Measurements from ENCODE around the gene PRAMEF13.
"Not testable (repeated sequence)": the region's sequence is repeated elsewhere in the genome, so short reads cannot be mapped to it uniquely, and the experiment has no call there.

The PRAMEF13 gene, protein sequence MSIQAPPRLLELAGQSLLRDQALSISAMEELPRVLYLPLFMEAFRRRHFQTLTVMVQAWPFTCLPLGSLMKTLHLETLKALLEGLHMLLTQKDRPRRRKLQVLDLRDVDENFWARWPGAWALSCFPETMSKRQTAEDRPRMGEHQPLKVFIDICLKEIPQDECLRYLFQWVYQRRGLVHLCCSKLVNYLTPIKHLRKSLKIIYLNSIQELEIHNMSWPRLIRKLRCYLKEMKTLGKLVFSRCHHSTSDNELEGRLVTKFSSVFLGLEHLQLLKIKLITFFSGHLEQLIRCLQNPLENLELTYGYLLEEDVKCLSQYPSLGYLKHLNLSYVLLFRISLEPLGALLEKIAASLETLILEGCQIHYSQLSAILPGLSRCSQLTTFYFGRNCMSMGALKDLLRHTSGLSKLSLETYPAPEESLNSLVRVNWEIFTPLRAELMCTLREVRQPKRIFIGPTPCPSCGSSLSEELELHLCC

DNA sequence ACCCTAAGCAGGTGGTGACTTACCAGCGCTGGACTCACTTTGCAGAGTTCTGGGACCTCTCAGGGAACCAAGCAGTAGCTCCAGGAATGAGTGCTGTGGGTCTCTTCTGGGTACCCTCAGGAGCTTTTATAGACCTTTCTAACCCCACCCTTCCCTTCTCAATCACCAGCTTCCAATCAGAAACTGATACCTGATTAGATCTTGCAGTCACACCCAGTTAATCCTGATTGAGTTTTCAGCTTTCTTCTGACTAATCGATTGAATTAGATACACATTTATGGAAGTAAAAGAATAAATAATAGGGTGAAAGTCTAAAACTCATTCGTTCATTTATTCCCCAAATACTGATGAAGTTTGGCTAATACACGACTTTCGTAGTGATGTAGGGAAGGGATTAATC is at the start of gene PRAMEF13:
Gene PRAMEF13 (minus strand): TSS at position 101 of the 400 bp plus-strand sequence. CDS start 1,820 bp downstream, outside the sequence.
- DNase-seq = not testable (repeated sequence)

DNA sequence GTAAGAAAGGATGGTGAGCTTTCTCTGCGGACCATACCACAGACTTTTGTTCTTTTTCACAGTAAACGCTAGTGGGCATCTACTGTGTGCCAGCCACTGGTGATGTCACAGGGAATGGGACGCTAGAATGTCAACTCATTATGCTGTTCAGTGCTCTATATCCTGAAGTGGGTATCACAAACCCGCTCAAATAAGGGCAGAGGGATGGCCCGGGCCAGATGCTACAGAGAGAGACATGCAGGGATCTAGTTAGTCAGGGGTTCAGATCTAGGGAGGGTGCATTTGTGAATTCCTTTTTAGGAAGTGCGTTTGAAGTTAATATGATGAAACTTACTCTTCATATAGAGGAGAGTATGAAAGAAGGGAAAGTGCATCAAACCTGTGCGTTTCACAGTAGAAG is 45.9 kb upstream of the PRAMEF13 start:
- DNase-seq = not testable (repeated sequence)

DNA sequence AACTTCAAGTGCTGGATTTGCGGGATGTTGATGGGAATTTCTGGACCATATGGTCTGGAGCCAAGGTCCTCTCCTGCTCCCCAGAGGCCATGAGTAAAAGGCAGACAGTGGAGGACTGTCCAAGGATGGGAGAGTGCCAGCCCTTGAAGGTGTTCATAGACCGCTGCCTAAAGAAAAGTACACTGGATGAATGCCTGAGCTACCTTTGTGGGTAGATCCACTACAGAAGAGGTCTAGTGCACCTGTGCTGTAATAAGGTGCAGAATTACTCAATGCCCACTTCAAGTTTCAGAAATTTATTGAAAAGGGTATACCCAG is 45.3 kb upstream of the PRAMEF13 start:
- DNase-seq = not testable (repeated sequence)

DNA sequence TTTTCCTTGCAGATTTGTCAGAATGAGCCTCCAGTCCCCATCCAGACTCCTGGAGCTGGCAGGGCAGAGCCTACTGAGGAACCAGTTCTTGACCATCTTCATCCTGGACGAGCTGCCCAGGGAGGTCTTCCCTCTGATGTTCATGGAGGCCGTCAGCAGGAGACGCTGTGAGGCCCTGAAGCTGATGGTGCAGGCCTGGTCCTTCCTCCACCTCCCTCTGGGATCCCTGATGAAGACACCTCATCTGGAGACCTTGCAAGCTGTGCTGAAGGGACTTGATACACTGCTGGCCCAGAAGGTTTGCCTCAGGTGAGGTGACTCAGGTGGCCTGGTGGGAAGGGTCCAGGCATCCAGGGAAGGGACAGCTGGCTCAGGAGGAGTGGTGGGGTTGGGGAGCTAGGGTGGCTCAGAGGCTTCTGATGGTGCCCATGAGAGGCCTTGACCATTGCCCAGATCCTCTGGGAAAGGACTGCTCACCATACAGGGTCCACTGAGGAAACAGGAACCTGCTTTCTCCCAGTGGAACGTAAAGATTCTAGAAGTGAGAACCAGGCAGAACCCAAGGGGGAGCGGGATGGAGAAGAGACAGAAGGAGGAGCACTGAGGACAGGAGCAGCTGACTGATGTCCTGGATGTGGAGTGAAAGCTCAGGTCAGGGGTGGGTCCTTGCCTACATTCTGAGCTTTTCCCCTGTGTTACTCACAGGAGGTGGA is 44.8 kb upstream of the PRAMEF13 start:
- DNase-seq = not testable (repeated sequence)

DNA sequence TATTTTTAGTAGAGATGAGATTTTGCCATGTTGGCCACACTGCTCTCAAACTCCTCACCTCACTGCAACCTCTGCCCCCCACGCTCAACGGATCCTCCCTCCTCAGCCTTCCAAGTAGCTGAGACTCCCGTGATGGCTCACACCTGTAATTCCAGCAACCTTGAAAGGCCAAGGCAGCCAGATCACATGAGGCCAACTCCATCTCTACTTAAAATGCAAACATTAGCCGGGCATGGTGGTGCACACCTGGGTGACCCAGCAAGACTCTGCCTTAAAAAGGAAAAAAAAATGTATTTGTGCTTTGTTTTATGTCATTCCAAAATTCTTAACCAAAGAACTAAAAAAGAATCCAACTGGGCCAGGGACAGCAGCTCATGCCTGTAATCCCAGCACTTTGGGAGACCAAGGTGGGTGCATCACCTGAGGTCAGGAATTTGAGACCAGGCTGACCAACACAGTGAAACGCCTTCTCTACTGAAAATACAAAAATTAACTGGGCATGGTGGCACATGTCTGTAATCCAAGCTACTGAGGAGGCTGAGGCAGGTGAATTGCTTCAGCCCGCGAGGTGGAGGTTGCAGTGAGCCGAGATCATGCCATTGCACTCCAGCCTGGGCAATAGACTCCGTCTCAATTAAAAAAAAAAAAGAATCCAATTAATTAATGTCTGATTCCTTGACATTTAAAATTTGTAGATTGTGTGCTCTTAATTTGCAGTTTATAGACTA is 42.5 kb upstream of the PRAMEF13 start:
- not testable (repeated sequence) for DNase-seq

DNA sequence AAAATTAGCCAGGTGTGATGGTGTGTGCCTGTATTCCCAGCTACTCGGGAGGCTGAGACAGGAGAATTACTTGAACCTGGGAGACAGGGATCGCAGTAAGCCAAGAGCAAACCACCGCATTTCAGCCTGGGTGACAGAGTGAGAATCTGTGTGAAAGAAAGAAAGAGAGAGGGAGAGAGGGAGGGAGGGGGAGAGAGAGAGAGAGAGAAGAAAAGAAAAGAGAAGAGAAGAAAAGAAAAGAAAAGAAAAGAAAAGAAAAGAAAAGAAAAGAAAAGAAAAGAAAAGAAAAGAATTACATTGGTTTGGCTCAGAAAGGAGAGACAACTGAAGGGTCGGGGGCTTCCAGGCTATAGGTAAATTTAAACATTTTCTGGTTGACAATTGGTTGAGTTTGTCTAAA is 38.4 kb upstream of the PRAMEF13 start:
- DNase-seq = not testable (repeated sequence)

DNA sequence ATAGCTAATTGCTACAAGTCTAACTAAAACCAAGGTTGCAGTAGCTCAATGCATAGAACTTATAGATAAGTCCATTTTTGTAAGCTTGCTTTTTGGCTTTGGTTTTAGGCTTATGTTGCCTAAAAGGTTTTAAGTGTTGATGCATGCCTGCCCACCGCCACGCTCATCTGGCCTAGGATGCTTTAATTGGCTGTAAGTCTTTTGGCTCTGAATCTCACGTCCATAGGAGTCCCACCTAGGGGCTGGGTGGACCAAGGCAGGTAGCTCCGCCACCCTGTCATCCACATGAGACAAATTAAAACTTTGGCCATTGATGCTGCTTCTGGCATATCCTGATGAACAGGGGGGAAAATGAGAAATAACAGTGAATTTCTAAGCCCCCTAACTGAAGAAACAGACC is 36.4 kb upstream of the PRAMEF13 start:
- DNase-seq = not testable (repeated sequence)

DNA sequence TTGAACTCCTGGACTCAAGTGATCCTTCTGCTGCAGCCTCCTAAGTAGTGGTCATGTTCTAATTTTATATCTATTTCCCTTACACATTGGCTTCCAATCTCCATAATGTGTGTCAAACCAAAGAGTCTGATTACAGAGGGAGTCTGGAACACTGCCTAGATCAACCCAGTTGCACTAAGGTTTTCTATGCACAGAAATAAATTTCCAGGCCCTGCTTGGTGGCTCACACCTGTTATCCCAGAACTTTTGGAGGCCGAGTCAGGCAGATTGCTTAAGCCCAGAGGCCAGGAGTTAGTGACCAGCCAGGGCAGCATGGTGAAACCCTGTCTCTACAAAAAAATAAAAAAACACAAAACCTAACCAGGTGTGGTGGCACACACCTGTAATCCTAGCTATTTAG is 32.8 kb upstream of the PRAMEF13 start:
- not testable (repeated sequence) for DNase-seq

DNA sequence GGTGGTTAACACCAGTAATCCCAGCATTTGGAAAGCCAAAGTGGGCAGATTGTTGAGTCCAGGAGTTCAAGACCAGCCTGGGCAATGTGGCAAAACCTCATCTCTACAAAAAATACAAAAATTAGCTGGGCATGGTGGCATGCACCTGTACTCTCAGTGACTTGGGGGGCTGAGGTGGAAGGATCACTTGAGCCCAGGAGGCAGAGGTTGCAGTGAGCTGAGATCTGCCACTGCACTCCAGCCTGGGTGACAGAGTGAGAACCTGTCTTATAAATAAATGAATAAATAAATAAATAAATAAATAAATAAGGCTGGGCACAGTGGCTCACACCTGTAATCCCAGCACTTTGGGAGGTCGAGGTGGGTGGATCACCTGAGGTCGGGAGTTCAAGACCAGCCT is 30.8 kb upstream of the PRAMEF13 start:
- DNase-seq = not testable (repeated sequence)

DNA sequence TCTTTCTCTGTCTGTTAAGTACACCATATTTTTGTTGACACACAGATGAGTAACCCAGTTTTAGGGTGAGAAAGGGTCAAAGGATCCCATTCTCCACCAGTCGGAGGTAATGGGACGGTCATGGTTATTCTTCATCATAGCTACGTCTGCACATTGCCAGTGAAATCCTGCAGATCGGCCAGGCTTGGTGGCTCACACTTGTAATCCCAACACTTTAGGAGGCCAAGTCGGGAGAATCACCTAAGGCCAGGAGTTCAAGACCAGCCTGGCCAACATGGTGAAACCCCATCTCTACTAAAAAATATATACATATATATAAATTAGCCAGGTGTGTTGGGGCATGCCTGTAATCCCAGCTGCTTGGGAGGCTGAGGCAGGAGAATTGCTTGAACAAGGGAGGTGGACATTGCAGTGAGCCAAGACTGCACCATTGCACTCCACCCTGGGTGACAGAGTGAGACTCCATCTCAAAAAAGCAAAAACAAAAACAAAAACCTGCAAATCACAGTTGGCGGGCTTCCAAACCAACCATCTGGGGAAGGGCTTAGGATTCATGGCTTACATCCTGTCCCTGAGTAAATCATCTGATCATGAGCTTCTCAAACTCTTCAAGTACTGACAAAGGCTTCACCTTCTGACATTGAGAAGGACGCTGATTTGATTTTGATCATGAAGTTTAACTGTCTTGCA is 30.0 kb upstream of the PRAMEF13 start:
- peak; percentile 18 for DNase-seq

DNA sequence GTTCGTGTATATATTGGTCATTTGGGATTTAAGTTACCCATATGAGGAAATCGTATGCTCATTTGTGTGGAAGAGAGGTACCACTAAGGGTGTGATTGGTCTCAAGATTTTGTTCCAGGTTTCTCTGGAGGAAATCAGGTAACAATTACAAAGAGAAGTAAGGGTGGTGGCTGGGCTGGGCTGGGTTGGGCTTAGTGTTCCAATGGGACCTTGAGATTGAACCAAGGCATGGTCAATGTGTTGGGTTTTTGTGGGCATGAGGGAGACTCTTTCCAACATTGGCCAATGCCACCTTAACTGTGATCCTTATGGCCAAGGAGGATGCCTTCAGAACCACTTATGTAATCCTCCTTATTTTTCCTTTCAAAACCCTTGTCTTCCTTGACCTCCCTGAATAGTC is 29.4 kb upstream of the PRAMEF13 start:
- not testable (repeated sequence) for DNase-seq

DNA sequence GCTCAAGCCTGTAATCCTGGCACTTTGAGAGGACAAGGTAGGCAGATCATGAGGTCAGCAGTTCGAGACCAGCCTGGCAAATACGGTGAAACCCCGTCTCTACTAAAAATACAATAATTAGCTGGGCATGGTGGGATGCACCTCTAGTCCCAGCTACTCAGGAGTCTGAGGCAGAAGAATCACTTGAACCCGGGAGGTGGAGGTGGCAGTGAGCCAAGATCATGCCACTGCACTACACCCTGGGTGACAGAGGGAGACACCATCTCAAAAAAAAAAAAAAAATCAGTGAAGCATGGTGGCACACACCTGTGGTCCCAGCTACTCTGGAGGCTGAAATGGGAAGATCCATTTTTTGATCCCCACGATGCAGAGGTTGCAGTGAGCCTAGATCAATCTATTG is 28.9 kb upstream of the PRAMEF13 start:
- DNase-seq = not testable (repeated sequence)

DNA sequence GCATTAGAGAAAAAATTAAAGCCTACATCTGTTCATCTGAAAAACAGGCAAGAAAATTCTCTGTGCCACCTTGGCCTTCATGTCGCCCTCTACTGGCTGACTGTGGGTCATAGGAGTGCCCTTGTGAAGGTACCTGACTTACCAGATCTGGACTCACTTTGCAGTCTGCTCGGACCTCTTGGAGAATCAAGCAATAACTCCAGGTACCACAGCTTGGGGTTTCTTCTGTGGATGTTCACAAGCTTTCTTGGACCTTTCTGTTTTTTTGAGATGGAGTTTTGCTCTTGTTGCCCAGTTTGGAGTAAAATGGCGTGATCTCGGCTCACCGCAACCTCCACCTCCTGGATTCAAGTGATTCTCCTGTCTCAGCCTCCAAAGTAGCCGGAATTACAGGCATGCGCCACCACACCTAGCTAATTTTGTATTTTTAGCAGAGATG is 27.2 kb upstream of the PRAMEF13 start:
- no peak for DNase-seq

DNA sequence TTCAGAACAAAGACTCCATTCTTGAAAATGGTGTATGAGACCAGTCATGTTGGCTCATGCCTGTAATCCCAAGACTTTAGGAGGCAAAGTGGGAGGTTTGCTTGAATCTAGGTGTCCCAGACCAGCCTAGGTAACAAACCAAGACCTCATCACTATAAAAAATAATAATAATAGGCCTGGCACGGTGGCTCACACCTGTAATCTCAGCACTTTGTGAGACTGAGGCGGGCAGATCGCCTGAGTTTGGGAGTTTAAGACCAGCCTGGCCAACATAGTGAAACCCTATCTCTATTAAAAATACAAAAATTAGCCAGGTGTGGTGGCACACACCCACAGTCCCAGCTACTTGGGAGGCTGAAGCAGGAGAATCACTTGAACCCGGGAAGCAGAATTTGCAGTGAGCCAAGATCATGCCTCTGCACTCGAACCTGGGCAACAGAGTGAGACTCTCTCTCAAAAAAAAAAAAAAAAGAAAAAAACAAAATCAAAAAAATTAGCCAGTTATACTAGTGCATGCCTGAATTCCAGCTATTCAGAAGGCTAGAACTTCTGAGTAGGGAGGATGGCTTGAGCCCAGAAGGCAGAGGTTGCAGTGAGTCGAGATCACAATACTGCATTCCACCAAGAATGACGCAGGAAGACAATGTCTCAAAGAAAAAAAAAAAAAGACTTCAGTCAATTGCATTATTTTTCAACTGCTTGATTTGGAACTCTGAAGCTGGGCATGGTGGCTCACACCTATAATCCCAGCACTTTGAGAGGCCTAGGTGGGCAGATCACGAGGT is 26.3 kb upstream of the PRAMEF13 start:
- not testable (repeated sequence) for DNase-seq

DNA sequence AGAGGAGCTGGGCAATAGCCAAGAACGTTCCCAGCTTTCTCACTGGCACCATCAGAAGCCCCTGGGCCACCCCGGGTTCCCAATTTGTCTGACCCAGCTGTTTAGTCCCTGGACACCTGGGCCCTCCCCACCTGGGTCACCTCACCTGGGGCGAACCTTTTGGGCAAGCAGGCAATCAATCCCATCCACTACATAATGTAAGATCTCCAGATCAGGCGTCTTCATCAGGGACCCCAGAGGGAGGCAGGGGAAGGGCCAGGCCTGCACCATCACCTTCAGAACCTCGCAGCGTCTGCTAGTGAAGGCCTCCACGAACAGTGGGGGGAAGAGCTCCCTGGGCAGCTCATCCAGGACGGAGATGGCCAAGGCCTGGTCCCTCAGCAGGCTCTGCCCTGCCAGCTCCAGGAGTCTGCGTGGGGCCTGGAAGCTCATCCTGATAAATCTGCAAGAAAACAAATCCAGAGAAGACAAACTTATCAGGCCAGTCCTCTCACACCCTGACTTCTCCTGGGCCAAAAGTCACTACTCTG is 24.5 kb upstream of the PRAMEF13 start, which contains the start of gene PRAMEF18:
Gene PRAMEF18 (minus strand): TSS at position 480 of the 530 bp plus-strand sequence. CDS start 48 bp downstream, at position 432.
- not testable (repeated sequence) for DNase-seq

DNA sequence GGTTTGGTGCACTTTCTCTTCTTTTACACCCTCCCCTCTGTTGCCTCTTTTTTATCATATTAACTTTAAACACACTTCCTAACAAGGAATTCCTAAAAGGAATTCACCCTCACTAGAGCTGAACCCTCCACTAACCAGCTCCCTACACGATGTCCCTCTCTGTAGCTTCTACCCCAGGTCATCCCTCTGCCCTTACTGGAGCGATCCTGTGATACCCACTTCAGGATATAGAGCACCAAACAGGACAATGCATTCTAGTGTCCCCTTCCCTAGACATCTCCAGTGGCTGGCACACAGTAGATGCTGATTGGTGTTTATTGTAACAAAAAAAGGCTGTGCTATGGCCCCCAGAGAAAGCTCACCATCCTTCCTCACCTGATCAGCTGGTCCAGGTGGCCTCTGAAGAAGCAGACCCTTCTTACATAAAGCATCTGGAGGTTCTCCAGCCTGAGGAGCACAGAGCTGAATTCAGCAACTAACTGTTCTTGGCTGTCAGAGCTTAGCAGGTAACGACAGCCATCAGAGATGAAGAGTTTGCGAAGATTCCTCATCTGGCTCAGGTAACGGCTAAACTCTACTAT is 23.4 kb upstream of the PRAMEF13 start:
- no peak for DNase-seq

DNA sequence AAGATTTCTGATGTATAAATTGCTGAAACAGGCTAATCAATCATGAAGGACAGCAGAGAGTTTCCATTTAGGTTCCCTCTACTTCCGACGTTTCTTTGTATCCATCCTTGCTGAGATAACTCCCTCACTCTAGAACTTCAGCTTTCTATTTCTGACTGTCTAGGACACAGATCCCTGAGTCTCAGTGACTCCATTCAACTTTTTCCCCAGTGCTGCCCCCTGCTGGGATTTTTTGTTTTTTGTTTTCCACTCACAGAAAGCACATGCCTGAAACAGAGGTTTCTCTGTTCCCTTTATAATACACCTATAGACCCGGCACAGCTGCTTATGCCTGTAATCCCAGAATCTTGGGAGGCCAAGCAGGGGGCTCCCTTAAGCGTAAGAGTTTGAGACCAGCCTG is 21.6 kb upstream of the PRAMEF13 start:
- not testable (repeated sequence) for DNase-seq

DNA sequence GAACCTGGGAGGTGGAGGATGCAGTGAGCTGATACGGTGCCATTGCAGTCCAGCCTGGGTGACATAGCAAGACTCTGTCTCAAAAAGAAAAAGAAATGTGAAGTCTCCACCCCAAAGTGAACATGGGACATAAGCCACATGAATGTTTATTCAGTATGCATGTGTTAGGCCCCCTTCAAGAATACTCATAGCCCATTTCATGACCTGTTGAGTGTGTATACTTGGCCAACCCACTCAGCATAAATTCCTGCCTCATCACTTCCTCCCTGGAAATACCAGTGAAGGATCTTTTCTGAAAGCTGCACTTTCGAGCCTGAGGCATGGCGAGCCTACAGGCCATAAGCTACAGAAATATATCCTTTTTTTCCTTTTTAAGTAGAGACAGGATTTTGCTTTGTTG is 18.0 kb upstream of the PRAMEF13 start:
- not testable (repeated sequence) for DNase-seq

DNA sequence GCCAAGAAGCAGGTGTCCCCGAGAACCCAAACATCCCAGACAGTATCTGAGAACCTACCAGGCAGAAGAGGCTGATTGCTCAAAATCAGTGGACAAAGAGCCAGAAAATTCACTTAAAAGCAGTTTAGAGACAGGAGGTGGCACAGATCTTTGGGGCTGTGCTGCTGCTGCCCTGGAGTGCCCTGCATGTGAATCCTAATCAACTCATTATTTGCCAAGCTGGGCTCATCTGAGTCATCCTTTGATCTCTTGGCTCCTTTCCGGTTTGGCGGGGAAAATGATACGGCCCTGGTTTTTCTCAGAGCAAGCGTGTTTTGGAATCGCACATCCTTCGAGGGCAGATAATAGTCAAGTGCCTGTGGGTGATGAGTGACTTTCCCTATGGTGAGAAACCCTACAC is 15.4 kb upstream of the PRAMEF13 start:
- DNase-seq = not testable (repeated sequence)

DNA sequence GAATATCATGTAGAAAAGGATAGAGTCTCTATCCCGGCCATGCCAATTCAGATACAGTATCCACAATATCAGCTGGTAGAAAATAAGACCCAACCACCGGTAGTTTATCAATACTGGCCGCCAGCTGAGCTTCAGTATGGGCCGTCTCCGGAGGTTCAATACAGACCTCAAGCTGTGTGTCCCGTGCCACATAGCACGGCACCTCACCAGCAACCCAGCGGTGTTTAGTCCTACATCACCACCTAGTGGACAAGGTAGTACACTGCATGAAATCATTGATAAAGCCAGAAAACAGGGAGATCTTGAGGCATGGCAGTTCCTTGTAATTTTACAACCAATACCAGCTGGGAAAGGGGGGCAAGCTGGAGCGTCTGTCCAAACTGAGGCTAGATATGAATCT is 7.5 kb upstream of the PRAMEF13 start:
- DNase-seq = not testable (repeated sequence)

DNA sequence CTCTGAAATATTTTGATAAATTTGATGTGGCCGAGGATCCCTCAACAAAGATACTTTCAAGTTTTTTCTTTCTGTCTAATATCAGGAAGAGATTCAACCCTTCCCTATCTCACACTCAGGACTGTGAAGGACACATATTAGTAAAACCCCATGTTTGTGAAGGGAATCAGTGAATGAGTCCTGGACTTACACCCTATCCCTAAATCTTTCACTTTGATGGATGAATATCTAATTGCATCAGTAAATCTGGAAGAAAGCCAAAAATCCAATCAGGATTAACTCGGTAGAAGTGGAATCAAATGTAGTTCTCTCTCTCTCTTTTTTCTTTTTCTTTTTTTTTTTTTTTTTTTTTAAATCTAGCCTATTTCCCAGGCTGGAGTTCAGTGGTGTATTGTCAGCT is 29.7 kb downstream of the PRAMEF13 start, which contains the start of gene PRAMEF9:
Gene PRAMEF9 (plus strand): TSS at position 301 of the 400 bp plus-strand sequence. CDS start 3,433 bp downstream, outside the sequence.
- DNase-seq = not testable (repeated sequence)

Measured in NCI-H2171 treated with DMSO at 0.1 percent for 48 hours (cell line).